Measurements from ENCODE around the gene DIAPH3. TPM values are rescaled to one million over a fixed set of nuclear protein-coding genes. Genes with fewer than 3 reads are reported as not detected.
A peak's percentile ranks its signal among the peaks of the same experiment; 100 is the strongest.

DIAPH3 gene
- total and polyA plus RNA-seq, 7 experiments from 2014 or later, result 0.37 to 17.5 TPM; not detected in 5

DNA sequence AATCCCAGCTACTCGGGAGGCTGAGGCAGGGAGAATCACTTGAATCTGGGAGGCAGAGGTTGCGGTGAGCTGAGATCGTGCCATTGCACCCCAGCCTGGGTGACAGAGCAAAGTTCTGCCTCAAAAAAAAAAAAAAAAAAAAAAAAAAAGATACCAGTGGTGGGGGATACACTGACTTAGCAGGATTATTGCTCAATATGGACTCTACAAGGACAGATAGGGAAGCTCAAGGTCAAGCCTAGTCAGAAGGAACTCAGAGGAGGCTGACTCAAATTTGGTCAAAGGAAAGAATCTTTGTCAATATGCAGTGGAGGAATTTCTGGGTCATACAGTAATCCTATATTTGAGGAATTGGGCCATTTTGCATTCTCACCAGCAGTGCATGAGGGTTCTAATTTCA lies 6.7 kb upstream of the DIAPH3 start:
- ATAC-seq (no peak), DNase-seq (no peak)
- Histone ChIP-seq H3K9me3 (ENCODE audit: control insufficient read depth in 2 of 3, low read length in 3 of 3) (no peaks in the 10 kb centered on the region), H3K36me3 (ENCODE audit: control insufficient read depth in 2 of 3, insufficient read depth in 3 of 3, low read length in 3 of 3) (no peaks in the 10 kb centered on the region), H3K4me3 (ENCODE audit: low read length) (no peak overlapping the region), H3K4me1 (ENCODE audit: control insufficient read depth in 2 of 2, insufficient read depth in 2 of 2, low read length in 2 of 2) (no peaks in the 10 kb centered on the region), H3K27ac (ENCODE audit: low read depth, low read length) (no peak overlapping the region), H3K27me3 (ENCODE audit: control insufficient read depth in 2 of 2, insufficient read depth in 2 of 2, low read length in 2 of 2) (peaks cover 0 to 5% of the 10 kb centered on the region in 2 donors)
- Mint-ChIP-seq H3K36me3 (peaks cover 0 to 4% (median 0%) of the 10 kb centered on the region in 5 donors), H3K27me3 (peaks cover 4 to 24% (median 15%) of the 10 kb centered on the region in 5 donors), H3K4me1 (peaks cover 2 to 8% (median 7%) of the 10 kb centered on the region in 7 donors), H3K9me3 (no peaks in the 10 kb centered on the region), H3K4me3 (no peak overlapping the region), H3K27ac (no peak overlapping the region)
- ChIA-PET CTCF (no interaction called here), POLR2A (no interaction called here)
- intact Hi-C loops (cut with micrococcal nuclease), result no loop called here

- Histone ChIP-seq H3K4me3 (ENCODE audit: low read length) (no peak overlapping the region), H3K27me3 (ENCODE audit: control insufficient read depth in 2 of 2, insufficient read depth in 2 of 2, low read length in 2 of 2) (peaks cover 0 to 3% of the 10 kb centered on the region in 2 donors), H3K9me3 (ENCODE audit: control insufficient read depth in 2 of 3, low read length in 3 of 3) (no peaks in the 10 kb centered on the region), H3K36me3 (ENCODE audit: control insufficient read depth in 2 of 3, insufficient read depth in 3 of 3, low read length in 3 of 3) (no peaks in the 10 kb centered on the region), H3K27ac (ENCODE audit: low read depth, low read length) (no peak overlapping the region), H3K4me1 (ENCODE audit: control insufficient read depth in 2 of 2, insufficient read depth in 2 of 2, low read length in 2 of 2) (no peaks in the 10 kb centered on the region)
- Mint-ChIP-seq H3K4me1 (peaks cover 11 to 18% (median 17%) of the 10 kb centered on the region in 7 donors), H3K27me3 (peaks cover 4 to 20% (median 11%) of the 10 kb centered on the region in 5 donors), H3K4me3 (no peak overlapping the region), H3K36me3 (peaks cover 0 to 4% (median 0%) of the 10 kb centered on the region in 5 donors), H3K9me3 (peaks cover 0 to 4% (median 0%) of the 10 kb centered on the region in 11 donors), H3K27ac (no peak overlapping the region)
- ATAC-seq, result no peak
- no peak for DNase-seq
- intact Hi-C loops (cut with micrococcal nuclease), result loop anchor here in 1 of 2 donors (10.0 kb wide), 1 partner anchor 485 kb away; no protein-coding TSS in a partner anchor
- POLR2A ChIA-PET, result no interaction called here
- CTCF ChIA-PET, result no interaction called here
Measured at GRCh38 chr13:60169239-60170031, 5.7 kb upstream of the DIAPH3 start.

- no peaks in the 10 kb centered on the region for H3K4me1 ChIP-seq (ENCODE audit: control insufficient read depth in 2 of 2, insufficient read depth in 2 of 2, low read length in 2 of 2)
- POLR2A ChIA-PET, result no interaction called here
- intact Hi-C loops (cut with micrococcal nuclease), result loop anchor here in 1 of 2 donors (10.0 kb wide), 1 partner anchor 482 kb away; no protein-coding TSS in a partner anchor
- Mint-ChIP-seq H3K4me3 (no peak overlapping the region), H3K9me3 (peaks cover 0 to 4% (median 0%) of the 10 kb centered on the region in 11 donors), H3K4me1 (peaks cover 20 to 34% (median 25%) of the 10 kb centered on the region in 7 donors), H3K27ac (peak overlapping the region in 3 of 9 donors; percentile 7 to 68 (median 19)), H3K27me3 (peaks cover 0 to 11% (median 3%) of the 10 kb centered on the region in 5 donors), H3K36me3 (peaks cover 0 to 4% (median 0%) of the 10 kb centered on the region in 5 donors)
- H3K9me3 ChIP-seq (ENCODE audit: control insufficient read depth in 2 of 3, low read length in 3 of 3), result no peaks in the 10 kb centered on the region
- ATAC-seq (no peak), DNase-seq (no peak)
- H3K27ac ChIP-seq (ENCODE audit: low read depth, low read length), result no peak overlapping the region
- CTCF ChIA-PET, result no interaction called here
- H3K4me3 ChIP-seq (ENCODE audit: low read length), result no peak overlapping the region
- H3K27me3 ChIP-seq (ENCODE audit: control insufficient read depth in 2 of 2, insufficient read depth in 2 of 2, low read length in 2 of 2), result no peaks in the 10 kb centered on the region
- peaks cover 0 to 4% (median 0%) of the 10 kb centered on the region in 3 experiments for H3K36me3 ChIP-seq (ENCODE audit: control insufficient read depth in 2 of 3, insufficient read depth in 3 of 3, low read length in 3 of 3)
Measured at GRCh38 chr13:60167121-60167520, 3.4 kb upstream of the DIAPH3 start.

GRCh38 chr13:60165391-60166099 lies 1.8 kb upstream of the DIAPH3 start:
- ATAC-seq, result no peak
- peaks cover 0 to 9% (median 0%) of the 10 kb centered on the region in 5 donors for H3K36me3 Mint-ChIP-seq
- peaks cover 0 to 4% (median 0%) of the 10 kb centered on the region in 11 donors for H3K9me3 Mint-ChIP-seq
- Histone ChIP-seq H3K9me3 (ENCODE audit: control insufficient read depth in 2 of 3, low read length in 3 of 3) (no peaks in the 10 kb centered on the region), H3K4me3 (ENCODE audit: low read length) (no peak overlapping the region), H3K27me3 (ENCODE audit: control insufficient read depth in 2 of 2, insufficient read depth in 2 of 2, low read length in 2 of 2) (no peaks in the 10 kb centered on the region), H3K4me1 (ENCODE audit: control insufficient read depth in 2 of 2, insufficient read depth in 2 of 2, low read length in 2 of 2) (no peaks in the 10 kb centered on the region), H3K27ac (ENCODE audit: low read depth, low read length) (no peak overlapping the region), H3K36me3 (ENCODE audit: control insufficient read depth in 2 of 3, insufficient read depth in 3 of 3, low read length in 3 of 3) (peaks cover 0 to 4% (median 0%) of the 10 kb centered on the region in 3 experiments)
- peaks cover 20 to 34% (median 29%) of the 10 kb centered on the region in 7 donors for H3K4me1 Mint-ChIP-seq
- CTCF ChIA-PET, result interaction anchor here (0.7 to 0.9 kb wide), 2 partner anchors 230 to 266 kb away, joined by 3 read pairs; no protein-coding TSS in a partner anchor
- DNase-seq, result no peak
- H3K4me3 Mint-ChIP-seq, result peak overlapping the region in 5 of 10 donors; percentile 14 to 98 (median 92)
- peaks cover 2 to 10% (median 5%) of the 10 kb centered on the region in 5 donors for H3K27me3 Mint-ChIP-seq
- H3K27ac Mint-ChIP-seq, result peak overlapping the region in 8 of 9 donors; percentile 14 to 96 (median 94)
- intact Hi-C loops (cut with micrococcal nuclease), result loop anchor here in 1 of 2 donors (10.0 kb wide), 1 partner anchor 481 kb away; no protein-coding TSS in a partner anchor
- POLR2A ChIA-PET, result interaction anchor here (1.9 kb wide), 1 partner anchor 231 kb away, joined by 6 read pairs; the partner anchor contains the start of gene TDRD3

GRCh38 chr13:60164234-60164889 lies 634 bp upstream of the DIAPH3 start:
- intact Hi-C loops (cut with micrococcal nuclease), result loop anchor here (1.0 to 10.0 kb wide), 7 partner anchors 72 to 773 kb away; no protein-coding TSS in a partner anchor
- Histone ChIP-seq H3K27ac (ENCODE audit: low read depth, low read length) (peak overlapping the region; percentile 78), H3K4me3 (ENCODE audit: low read length) (peak overlapping the region; percentile 92), H3K4me1 (ENCODE audit: control insufficient read depth in 2 of 2, insufficient read depth in 2 of 2, low read length in 2 of 2) (no peaks in the 10 kb centered on the region), H3K36me3 (ENCODE audit: control insufficient read depth in 2 of 3, insufficient read depth in 3 of 3, low read length in 3 of 3) (peaks cover 0 to 4% (median 0%) of the 10 kb centered on the region in 3 experiments), H3K27me3 (ENCODE audit: control insufficient read depth in 2 of 2, insufficient read depth in 2 of 2, low read length in 2 of 2) (no peaks in the 10 kb centered on the region), H3K9me3 (ENCODE audit: control insufficient read depth in 2 of 3, low read length in 3 of 3) (no peaks in the 10 kb centered on the region)
- H3K27me3 Mint-ChIP-seq, result peaks cover 0 to 14% (median 5%) of the 10 kb centered on the region in 5 donors
- H3K36me3 Mint-ChIP-seq, result peaks cover 0 to 13% (median 0%) of the 10 kb centered on the region in 5 donors
- peaks cover 0 to 4% (median 0%) of the 10 kb centered on the region in 11 donors for H3K9me3 Mint-ChIP-seq
- ATAC-seq (no peak), DNase-seq (peak in 2 of 9 donors; percentile 4 to 13)
- POLR2A ChIA-PET, result interaction anchor here (0.7 to 1.9 kb wide), 2 partner anchors 232 to 773 kb away, joined by 3 to 6 read pairs; partner anchors contain the start of gene TDRD3
- H3K27ac Mint-ChIP-seq, result peak overlapping the region; percentile 84 to 96 (median 95)
- peak overlapping the region; percentile 92 to 98 (median 96) for H3K4me3 Mint-ChIP-seq
- CTCF ChIA-PET, result interaction anchor here (0.9 kb wide), 1 partner anchor 267 kb away, joined by 3 read pairs; no protein-coding TSS in a partner anchor
- H3K4me1 Mint-ChIP-seq, result peaks cover 17 to 36% (median 29%) of the 10 kb centered on the region in 7 donors

DNA sequence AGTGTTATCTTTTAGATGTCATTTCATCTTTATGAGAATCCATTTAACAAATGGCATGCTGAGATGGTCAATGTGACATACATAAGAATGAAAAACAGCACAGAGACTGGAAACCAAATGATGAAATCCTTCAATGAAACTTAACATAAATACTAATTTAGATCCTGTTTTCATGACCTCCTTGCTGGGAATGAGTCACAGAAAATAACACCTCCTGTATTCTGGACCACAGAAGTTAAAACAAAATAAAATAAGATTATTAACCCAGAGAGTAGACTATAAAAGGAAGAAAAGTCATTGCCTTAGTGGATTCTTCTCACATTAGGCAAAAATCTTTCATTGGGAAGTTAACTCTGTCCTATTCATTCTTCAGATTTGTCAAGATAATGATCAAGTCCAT lies 1.6 kb downstream of the DIAPH3 start:
- Mint-ChIP-seq H3K27ac (no peak overlapping the region), H3K4me1 (peaks cover 17 to 39% (median 29%) of the 10 kb centered on the region in 7 donors), H3K27me3 (peaks cover 0 to 16% (median 5%) of the 10 kb centered on the region in 5 donors), H3K9me3 (peaks cover 0 to 6% (median 0%) of the 10 kb centered on the region in 11 donors), H3K36me3 (peaks cover 0 to 29% (median 0%) of the 10 kb centered on the region in 5 donors), H3K4me3 (peak overlapping the region in 1 of 10 donors; percentile 96)
- no peak for ATAC-seq
- Histone ChIP-seq H3K4me1 (ENCODE audit: control insufficient read depth in 2 of 2, insufficient read depth in 2 of 2, low read length in 2 of 2) (no peaks in the 10 kb centered on the region), H3K27ac (ENCODE audit: low read depth, low read length) (no peak overlapping the region), H3K36me3 (ENCODE audit: control insufficient read depth in 2 of 3, insufficient read depth in 3 of 3, low read length in 3 of 3) (peaks cover 0 to 4% (median 0%) of the 10 kb centered on the region in 3 experiments), H3K27me3 (ENCODE audit: control insufficient read depth in 2 of 2, insufficient read depth in 2 of 2, low read length in 2 of 2) (no peaks in the 10 kb centered on the region), H3K4me3 (ENCODE audit: low read length) (no peak overlapping the region), H3K9me3 (ENCODE audit: control insufficient read depth in 2 of 3, low read length in 3 of 3) (no peaks in the 10 kb centered on the region)
- ChIA-PET CTCF (no interaction called here), POLR2A (no interaction called here)
- intact Hi-C loops (cut with micrococcal nuclease), result loop anchor here (5.0 to 10.0 kb wide), 4 partner anchors 70 to 770 kb away; no protein-coding TSS in a partner anchor
- no peak for DNase-seq
